Measurements from ENCODE around the gene IPO8. TPM values are rescaled to one million over a fixed set of nuclear protein-coding genes. Genes with fewer than 3 reads are reported as not detected.

The IPO8 gene
- total RNA-seq, 1 experiment from 2014 or later, result 75.0 TPM

GRCh38 chr12:30580344-30580743 lies 115.3 kb downstream of the IPO8 start:
- Histone ChIP-seq H3K9me3 (ENCODE audit: insufficient read depth, low read depth) (no peaks in the 10 kb centered on the region; the same call in 1 of the 2 replicates), H3K4me2 (no peak overlapping the region), H3K79me2 (ENCODE audit: low read depth) (no peaks in the 10 kb centered on the region), H2AFZ (no peak overlapping the region), H3K4me1 (replicated peaks; ENCODE audit: insufficient read depth) (no peaks in the 10 kb centered on the region), H3K9me2 (ENCODE audit: insufficient read depth) (no peaks in the 10 kb centered on the region), H4K20me1 (ENCODE audit: insufficient read depth) (no peaks in the 10 kb centered on the region), H3K4me3 (no peak overlapping the region), H3K27ac (no peak overlapping the region), H3K36me3 (ENCODE audit: low read depth) (no peaks in the 10 kb centered on the region), H3K27me3 (ENCODE audit: insufficient read depth, low read depth) (no peaks in the 10 kb centered on the region), H3F3A (ENCODE audit: insufficient read depth, low read depth) (no peaks in the 10 kb centered on the region)
- ChIA-PET POLR2A (ENCODE audit: unreplicated experiment) (no interaction called here), CTCF (no interaction called here)
- TF ChIP-seq EZH2 (IDR thresholded peaks at IDR 0.05; ENCODE audit: low read depth) (no peak), CTCF (conservative IDR thresholded peaks at IDR 0.05) (no peak)
- DNase-seq, result no peak
- BruUV-seq (replicated peaks), result no TSS peak
- intact Hi-C loops (cut with micrococcal nuclease; ENCODE audit: unreplicated experiment), result no loop called here

Other genes starting within 250 kb of the IPO8 start
- gene CAPRIN2, start 59.1 kb upstream of the IPO8 start, total RNA-seq (2021), result 27.4 and 29.5 TPM in 2 replicates
- not detected in 2 replicates for gene TSPAN11, start 230.9 kb upstream of the IPO8 start, total RNA-seq (2021)